8988T (cell line): ENCODE data around the gene METTL26.
A peak's percentile ranks its signal among the peaks of the same experiment; 100 is the strongest.

Experiments used
- DNase-seq: peaks from one replicate; pipeline ENCODE4 v3.0.0; 2011

The METTL26 gene

GRCh38 chr16:593807-594206 is 42.3 kb downstream of the METTL26 start:
- no peak for DNase-seq

- no peak for DNase-seq
These were observed 42.7 kb downstream of the METTL26 start for GRCh38 chr16:593406-593805.

DNA sequence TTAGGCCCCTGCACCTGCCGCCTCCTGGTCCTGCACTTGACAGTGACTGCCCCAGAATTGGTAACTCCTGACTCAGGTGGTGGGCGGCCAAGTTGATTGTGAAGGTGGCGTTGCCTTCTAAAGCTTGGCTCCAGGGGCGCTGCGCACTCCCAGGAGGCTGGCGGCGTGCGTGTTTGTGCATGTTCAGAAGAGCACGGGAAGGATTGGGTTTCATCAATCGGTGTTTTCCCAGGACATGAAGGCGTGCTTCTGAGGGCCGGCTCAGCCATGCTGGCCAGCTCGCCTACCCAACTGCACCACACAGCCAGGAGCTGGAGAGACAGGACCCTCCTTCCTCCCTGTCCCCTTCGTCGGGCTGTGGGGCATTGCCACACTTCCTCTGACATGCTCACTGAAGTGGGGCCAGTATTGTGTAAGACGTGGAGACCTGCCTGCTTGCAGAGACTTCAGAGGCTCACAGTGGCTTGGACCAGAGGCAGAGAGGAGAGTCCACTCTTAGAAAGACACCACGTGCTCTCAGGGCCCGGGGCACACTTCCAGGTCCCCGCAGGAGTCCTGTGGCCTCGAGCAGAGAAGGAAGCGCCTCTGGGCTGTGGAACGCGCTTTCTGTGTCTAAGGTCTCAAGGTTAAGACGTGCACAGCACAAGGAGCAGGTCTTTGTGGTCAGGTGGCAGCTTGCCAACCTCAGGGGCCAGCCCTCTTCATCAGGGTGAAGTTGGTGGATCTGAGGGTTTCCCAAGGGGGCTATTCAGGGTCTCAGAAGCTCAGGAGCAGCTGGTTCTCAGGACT is 43.4 kb downstream of the METTL26 start:
- DNase-seq, result no peak

DNA sequence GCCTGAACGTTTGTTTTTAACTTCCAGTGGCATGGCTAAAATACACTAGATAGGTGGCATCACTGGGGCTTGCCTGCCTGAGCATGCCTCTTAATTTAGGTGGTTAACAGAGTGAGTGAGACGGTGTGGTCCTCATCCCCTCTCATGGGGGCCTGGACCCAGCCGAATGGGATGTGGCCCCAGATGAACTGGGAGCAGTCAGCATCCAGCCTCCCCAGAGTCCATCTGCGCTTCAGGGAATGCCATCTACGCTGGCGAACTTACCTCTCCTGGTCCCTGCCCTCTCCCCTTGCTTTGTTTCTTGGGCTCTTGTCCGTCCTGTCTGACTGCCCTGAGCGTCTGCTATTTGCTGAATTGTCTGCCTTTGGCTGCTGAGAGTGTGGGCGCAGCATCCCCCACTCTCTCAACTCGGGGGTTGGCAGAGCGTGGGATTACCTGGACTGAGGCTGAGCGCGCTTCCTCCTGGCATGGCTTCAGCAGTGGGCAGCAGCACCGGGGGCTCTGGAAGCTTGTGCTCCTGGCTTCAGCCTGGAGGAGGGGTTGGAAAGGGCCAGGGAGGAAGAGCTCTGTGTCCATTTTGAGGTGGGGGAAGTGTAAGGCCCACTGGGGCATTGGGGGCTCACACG is 44.1 kb downstream of the METTL26 start:
- DNase-seq, result no peak

DNA sequence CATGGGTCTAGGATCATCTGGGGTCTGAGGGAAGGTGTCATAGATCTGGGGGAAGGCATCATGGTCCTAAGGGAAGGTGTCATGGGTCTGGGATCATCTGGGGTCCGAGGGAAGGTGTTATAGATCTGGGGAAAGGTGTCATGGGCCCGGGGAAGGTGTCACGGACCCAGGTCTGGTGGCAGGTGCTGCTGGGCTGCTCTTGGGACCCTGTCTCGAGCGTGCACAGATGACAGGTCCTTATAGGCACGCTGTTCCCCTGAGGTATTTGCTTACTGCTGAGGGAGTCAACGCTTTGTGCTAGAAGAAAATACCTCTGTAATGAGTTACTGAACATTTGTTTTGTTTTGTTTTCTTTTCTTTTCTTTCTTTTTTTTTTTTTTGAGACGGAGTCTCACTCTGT is 44.9 kb downstream of the METTL26 start:
- DNase-seq, result no peak

DNA sequence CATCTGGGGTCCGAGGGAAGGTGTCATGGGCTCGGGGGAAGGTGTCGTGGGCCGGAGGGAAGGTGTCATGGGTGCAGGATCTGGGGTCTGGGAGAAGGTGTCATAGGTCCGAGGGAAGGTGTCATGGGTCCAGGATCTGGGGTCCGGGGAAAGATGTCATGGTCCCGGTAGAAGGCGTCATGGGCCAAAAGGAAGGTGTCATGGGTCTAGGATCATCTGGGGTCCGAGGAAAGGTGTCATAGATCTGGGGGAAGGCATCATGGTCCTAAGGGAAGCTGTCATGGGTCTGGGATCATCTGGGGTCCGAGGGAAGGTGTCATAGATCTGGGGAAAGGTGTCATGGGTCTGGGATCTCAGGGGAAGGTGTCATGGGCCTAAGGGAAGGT is 45.3 kb downstream of the METTL26 start:
- no peak for DNase-seq

- no peak for DNase-seq
These were observed 45.8 kb downstream of the METTL26 start for GRCh38 chr16:590188-590814.

GRCh38 chr16:589658-590187 is 46.4 kb downstream of the METTL26 start, which contains the start of gene RAB40C:
Gene RAB40C, plus strand, starts transcription at chr16:590066. Its CDS starts 226 bp downstream, at chr16:590292.
- DNase-seq, result peak; percentile 91

DNA sequence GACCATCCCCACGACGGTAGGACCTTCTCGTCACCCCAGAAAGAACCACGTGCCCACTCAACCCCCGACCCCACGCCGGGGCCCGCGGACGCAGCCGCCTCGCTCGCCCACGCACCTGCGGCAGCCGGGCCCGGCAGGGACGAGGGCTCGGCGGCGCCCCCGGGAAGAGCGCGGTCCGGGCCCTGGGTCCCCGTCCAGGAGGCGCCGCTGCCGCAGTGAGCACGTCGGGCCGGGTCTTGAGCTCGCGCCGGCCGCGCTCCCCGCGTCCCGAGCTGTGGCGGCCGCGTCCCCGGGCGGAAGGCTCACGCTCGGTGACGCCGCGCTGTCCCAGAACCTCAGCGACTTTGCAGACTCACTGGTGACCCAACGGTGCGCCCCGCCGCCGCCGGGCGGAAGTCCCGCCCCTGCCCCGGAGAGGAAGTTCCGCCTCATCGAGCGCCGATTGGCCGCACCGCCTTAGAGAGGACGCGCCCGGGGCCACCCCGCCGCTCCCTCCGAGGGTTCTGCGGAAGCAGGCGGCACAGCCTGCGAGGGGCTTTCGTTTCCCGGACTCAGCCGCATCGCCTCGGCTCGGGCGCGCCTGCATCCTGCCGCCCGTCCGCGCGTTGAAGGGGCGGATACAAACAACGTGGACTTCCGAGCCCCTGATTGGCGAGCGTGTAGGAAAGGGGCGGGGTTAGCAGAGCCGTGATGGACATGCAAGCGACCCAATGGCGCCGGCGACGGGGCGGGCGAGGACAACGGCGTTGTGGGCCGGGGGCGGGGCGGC is 47.0 kb downstream of the METTL26 start:
- no peak for DNase-seq

DNA sequence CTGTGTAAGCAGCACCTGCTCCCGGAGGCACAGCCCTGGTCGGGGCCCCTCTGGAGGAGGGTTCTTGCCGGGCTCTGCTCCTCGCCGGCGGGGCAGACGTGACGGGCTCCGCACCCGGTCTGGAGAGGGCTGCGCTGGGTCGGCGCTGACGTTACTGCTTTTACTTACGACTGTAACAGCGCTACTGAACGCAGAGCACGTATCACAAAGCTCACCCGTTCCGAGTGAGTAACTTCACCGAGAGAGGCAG is 47.5 kb downstream of the METTL26 start:
- no peak for DNase-seq

DNA sequence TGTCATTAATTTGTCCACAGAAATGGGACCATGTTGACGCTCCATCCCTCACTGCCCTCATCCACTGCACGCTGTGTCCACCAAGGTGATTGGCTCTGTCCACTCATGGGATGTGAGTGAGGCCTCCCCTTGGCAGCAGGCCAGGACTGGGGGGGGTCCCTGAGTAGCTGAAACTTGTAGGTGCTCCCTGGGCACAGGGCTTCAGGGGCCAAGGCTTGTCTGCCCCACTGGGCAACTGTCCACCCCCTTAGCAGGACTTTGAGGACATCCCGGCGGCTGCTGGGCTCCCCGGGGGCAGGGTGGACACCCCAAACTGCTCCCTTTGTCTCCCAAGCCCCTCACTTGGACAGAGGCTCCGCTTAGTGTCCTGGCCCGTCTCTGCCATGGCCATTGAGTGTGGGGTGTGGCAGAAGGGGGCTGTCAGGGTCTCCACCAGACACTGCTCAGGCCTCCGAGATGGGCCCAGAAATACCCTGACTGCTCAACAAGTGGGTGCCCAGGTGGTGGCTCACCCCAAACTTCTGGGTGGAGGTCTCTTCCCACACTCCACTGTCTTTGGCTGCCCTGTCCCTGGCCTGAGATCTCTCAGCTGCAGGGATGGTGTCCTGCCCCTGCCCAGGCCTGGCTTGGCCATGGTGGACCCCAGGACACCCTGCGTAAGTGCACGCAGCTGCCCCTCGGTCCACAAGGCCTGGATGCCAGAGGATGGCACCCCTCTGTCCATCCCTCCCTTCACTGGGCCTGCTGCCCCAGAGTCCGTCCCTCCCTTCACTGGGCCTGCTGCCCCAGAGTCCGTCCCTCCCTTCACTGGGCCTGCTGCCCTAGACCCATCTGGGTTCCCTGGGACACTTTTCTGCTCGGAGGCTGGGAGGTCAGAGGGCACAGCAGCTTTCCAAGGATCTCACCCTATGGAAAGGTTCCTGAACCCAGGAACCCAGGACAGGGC is 49.2 kb downstream of the METTL26 start:
- DNase-seq, result no peak

GRCh38 chr16:586047-586644 is 50.0 kb downstream of the METTL26 start:
- DNase-seq, result no peak

- DNase-seq, result no peak
These were observed 50.8 kb downstream of the METTL26 start for GRCh38 chr16:585351-585750.
